Measurements from ENCODE around the gene YBX1.
A peak's percentile ranks its signal among the peaks of the same experiment; 100 is the strongest.

Gene YBX1
- total RNA-seq = 296 to 407 (median 372) reads per million in 3 donors

DNA sequence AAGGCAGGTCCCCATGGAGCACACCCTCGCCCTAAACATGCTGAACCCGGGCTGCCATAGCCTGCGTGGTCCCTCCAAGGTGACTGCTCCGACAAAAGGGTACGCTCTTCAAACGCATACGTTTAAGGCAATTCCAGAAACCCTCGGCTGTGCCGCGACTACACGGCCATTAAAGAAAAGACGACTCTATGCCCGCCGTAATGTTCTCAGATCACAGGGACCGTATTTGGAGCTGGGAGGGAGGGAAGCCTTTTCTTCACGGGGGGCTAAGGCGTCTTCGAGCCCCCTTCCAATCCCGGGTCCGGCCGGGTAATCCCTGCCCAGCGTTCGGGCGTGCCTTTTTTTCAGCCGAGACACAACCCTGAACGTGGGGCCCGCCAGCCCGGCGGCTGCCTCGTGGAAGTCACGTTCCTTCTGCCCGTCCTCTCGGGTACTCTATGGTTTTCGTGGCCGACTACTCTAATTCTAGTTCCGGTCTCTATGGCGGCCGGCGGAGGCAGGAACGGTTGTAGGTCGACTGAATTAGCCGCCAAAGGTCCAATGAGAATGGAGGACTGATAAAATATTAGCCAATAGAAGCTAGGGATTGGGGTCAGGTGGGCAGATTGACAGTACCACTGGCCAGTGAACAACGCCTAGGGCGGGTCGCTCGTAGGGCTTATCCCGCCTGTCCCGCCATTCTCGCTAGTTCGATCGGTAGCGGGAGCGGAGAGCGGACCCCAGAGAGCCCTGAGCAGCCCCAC lies at the start of gene YBX1:
Gene YBX1, plus strand, starts transcription at position 678 of the 743 bp plus-strand sequence. CDS start 148 bp downstream, outside the sequence.
- Histone ChIP-seq H3K27me3 (replicated peaks; ENCODE audit: control insufficient read depth, insufficient read depth, low read length, poor library complexity, severe bottlenecking) (no peaks in the 10 kb centered on the region), H3K9me3 (ENCODE audit: control insufficient read depth, low read length) (no peaks in the 10 kb centered on the region), H3K27ac (ENCODE audit: insufficient read depth, low read length, poor library complexity, severe bottlenecking) (peak within 1 kb of the TSS; percentile 87), H3K4me3 (ENCODE audit: insufficient read depth, low read depth, low read length, poor library complexity, severe bottlenecking) (peak within 1 kb of the TSS; percentile 78), H3K4me1 (ENCODE audit: control insufficient read depth, insufficient read depth, low read length, poor library complexity, severe bottlenecking) (peaks cover 29% of the 10 kb centered on the region), H3K36me3 (ENCODE audit: control insufficient read depth, insufficient read depth, low read length) (no peaks in the 10 kb centered on the region)
- peak; percentile 85 to 95 (median 92) for DNase-seq

DNA sequence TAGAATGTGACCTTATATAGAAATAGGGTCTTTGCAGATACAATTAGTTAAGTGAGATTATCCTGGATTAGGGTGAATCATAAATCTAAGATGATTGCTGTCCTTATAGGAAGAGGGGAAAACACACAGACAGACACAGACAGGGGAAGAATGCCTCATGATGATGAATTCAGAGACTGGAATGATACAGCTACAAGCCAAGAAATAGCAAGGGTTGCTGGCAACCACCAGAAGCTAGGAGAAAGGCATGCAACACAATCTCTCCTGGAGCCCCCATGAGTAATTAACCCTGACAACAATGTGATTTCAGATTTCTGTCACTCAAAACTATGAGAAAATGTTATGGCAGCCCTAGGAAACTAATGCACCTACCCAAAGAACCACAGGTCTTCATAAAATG lies 43.1 kb upstream of the YBX1 start:
- Histone ChIP-seq H3K27ac (ENCODE audit: insufficient read depth, low read length, poor library complexity, severe bottlenecking) (no peak overlapping the region), H3K27me3 (replicated peaks; ENCODE audit: control insufficient read depth, insufficient read depth, low read length, poor library complexity, severe bottlenecking) (no peaks in the 10 kb centered on the region), H3K4me3 (ENCODE audit: insufficient read depth, low read depth, low read length, poor library complexity, severe bottlenecking) (no peak overlapping the region), H3K9me3 (ENCODE audit: control insufficient read depth, low read length) (no peaks in the 10 kb centered on the region), H3K36me3 (ENCODE audit: control insufficient read depth, insufficient read depth, low read length) (no peaks in the 10 kb centered on the region), H3K4me1 (ENCODE audit: control insufficient read depth, insufficient read depth, low read length, poor library complexity, severe bottlenecking) (no peaks in the 10 kb centered on the region)
- no peak for DNase-seq

DNA sequence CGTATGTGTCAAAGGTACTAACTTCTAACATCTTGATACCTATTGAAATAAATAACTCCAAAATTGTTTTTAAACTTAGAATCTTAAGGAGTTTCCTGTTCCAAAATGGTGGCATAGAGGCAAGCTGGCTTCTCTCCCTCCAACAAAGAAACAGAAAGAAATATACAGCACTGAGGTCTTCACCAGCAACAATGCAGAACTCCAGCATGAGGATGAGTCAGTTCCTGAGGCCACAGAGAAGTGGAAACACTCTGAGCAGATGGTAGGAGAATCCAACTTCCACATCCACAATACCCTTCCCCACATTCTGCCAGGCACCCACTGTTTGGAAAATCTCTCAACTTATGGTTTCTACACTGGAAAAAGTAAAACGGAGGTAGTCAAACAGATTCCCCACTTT lies 36.2 kb upstream of the YBX1 start:
- no peak overlapping the region for H3K4me3 ChIP-seq (ENCODE audit: insufficient read depth, low read depth, low read length, poor library complexity, severe bottlenecking)
- H3K9me3 ChIP-seq (ENCODE audit: control insufficient read depth, low read length) = no peaks in the 10 kb centered on the region
- no peaks in the 10 kb centered on the region for H3K4me1 ChIP-seq (ENCODE audit: control insufficient read depth, insufficient read depth, low read length, poor library complexity, severe bottlenecking)
- DNase-seq = no peak
- no peaks in the 10 kb centered on the region for H3K27me3 ChIP-seq (replicated peaks; ENCODE audit: control insufficient read depth, insufficient read depth, low read length, poor library complexity, severe bottlenecking)
- H3K27ac ChIP-seq (ENCODE audit: insufficient read depth, low read length, poor library complexity, severe bottlenecking) = no peak overlapping the region
- H3K36me3 ChIP-seq (ENCODE audit: control insufficient read depth, insufficient read depth, low read length) = no peaks in the 10 kb centered on the region

DNA sequence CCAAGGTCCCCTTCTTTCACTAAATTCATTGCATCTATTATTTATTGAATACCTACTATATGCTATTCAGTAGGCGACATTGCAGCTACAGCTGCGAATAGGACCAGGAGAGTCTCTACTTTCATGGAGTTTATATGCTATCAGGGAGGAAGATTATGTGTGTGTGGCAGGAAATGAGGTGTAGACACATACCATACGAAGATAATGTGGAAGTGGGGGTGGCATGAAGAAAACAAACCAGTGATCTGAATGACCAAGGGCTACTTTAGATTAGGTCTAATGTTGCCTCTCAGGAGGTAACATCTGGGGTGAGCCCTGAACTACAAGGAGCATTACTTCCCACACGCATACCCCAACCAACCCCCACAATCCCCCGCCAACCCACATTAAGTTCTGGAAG lies 25.0 kb upstream of the YBX1 start:
- Histone ChIP-seq H3K27me3 (replicated peaks; ENCODE audit: control insufficient read depth, insufficient read depth, low read length, poor library complexity, severe bottlenecking) (no peaks in the 10 kb centered on the region), H3K4me1 (ENCODE audit: control insufficient read depth, insufficient read depth, low read length, poor library complexity, severe bottlenecking) (peaks cover 18% of the 10 kb centered on the region), H3K27ac (ENCODE audit: insufficient read depth, low read length, poor library complexity, severe bottlenecking) (peak overlapping the region; percentile 41), H3K9me3 (ENCODE audit: control insufficient read depth, low read length) (no peaks in the 10 kb centered on the region), H3K4me3 (ENCODE audit: insufficient read depth, low read depth, low read length, poor library complexity, severe bottlenecking) (no peak overlapping the region), H3K36me3 (ENCODE audit: control insufficient read depth, insufficient read depth, low read length) (no peaks in the 10 kb centered on the region)
- DNase-seq = no peak

DNA sequence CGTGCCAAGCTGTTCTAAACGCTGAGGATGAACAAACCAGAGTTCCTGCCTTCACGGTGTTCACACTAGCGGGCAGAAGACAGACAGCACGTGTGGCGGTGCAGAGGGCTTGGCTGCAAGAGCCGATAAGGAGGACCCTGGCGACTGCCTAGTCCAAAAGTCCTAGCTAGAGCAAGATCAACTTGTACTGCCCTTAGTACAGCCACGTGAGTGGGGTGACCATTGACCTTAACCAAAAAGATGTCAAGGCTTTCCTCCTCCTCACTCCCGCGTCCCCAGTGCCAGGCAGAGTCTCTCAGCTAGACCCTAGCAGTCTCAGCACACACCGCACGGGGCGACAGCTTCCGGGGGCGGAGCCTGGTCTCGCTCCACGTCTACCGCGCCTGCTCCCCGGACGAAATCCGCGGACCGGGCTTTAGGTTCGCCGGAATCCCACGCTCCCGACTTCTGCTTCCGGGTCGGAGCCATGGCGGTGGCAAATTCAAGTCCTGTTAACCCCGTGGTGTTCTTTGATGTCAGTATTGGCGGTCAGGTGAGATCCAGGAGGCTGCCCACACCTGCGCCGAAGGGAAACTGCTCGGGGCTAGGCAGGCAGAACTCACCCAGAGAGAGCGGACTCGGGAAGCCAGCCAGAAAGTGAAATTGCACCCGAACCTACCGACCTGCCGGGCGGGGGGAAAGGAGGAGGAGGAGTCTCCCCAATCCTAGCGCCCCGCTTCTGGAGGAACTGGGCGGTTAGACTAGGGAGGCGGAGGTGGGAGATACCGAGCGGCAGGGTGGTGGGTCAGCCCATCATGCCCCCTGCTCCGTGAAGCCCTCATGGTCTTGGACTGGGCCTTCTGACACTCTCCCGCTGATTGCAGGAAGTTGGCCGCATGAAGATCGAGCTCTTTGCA lies 24.0 kb upstream of the YBX1 start, which contains the start of gene PPIH:
Gene PPIH, plus strand, starts transcription at position 443 of the 896 bp plus-strand sequence. Its CDS starts 24 bp downstream, at position 467.
- no peaks in the 10 kb centered on the region for H3K27me3 ChIP-seq (replicated peaks; ENCODE audit: control insufficient read depth, insufficient read depth, low read length, poor library complexity, severe bottlenecking)
- H3K27ac ChIP-seq (ENCODE audit: insufficient read depth, low read length, poor library complexity, severe bottlenecking) = peak within 1 kb of the TSS; percentile 74
- H3K4me1 ChIP-seq (ENCODE audit: control insufficient read depth, insufficient read depth, low read length, poor library complexity, severe bottlenecking) = peaks cover 18% of the 10 kb centered on the region
- peak within 1 kb of the TSS; percentile 64 for H3K4me3 ChIP-seq (ENCODE audit: insufficient read depth, low read depth, low read length, poor library complexity, severe bottlenecking)
- no peaks in the 10 kb centered on the region for H3K36me3 ChIP-seq (ENCODE audit: control insufficient read depth, insufficient read depth, low read length)
- peak; percentile 85 to 92 (median 90) for DNase-seq
- no peaks in the 10 kb centered on the region for H3K9me3 ChIP-seq (ENCODE audit: control insufficient read depth, low read length)

DNA sequence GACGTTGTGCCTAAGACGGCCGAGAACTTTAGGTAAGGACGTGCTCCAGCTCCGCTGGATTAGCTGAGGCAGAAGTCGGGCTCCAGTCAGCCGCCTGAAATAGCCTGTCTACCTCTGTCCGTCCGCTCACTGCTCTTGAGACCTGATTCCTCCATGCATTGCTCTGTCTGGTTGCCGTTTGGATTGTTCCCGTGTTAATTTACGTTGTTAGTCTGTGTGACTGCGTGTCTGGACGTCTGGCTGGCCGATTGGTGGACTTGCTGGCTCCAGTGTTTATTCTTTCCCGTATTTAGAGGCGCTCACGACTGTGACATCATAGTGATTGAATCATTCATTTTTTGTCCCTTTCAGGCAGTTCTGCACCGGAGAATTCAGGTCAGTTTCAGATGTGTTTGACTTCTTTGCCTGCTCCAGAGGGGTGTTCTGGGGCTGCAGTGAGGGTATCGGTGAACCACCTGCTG lies 23.3 kb upstream of the YBX1 start:
- peak overlapping the region; percentile 64 for H3K4me3 ChIP-seq (ENCODE audit: insufficient read depth, low read depth, low read length, poor library complexity, severe bottlenecking)
- H3K27ac ChIP-seq (ENCODE audit: insufficient read depth, low read length, poor library complexity, severe bottlenecking) = peak overlapping the region; percentile 74
- H3K9me3 ChIP-seq (ENCODE audit: control insufficient read depth, low read length) = no peaks in the 10 kb centered on the region
- H3K4me1 ChIP-seq (ENCODE audit: control insufficient read depth, insufficient read depth, low read length, poor library complexity, severe bottlenecking) = peaks cover 18% of the 10 kb centered on the region
- no peaks in the 10 kb centered on the region for H3K27me3 ChIP-seq (replicated peaks; ENCODE audit: control insufficient read depth, insufficient read depth, low read length, poor library complexity, severe bottlenecking)
- no peak for DNase-seq
- peaks cover 3% of the 10 kb centered on the region for H3K36me3 ChIP-seq (ENCODE audit: control insufficient read depth, insufficient read depth, low read length)

DNA sequence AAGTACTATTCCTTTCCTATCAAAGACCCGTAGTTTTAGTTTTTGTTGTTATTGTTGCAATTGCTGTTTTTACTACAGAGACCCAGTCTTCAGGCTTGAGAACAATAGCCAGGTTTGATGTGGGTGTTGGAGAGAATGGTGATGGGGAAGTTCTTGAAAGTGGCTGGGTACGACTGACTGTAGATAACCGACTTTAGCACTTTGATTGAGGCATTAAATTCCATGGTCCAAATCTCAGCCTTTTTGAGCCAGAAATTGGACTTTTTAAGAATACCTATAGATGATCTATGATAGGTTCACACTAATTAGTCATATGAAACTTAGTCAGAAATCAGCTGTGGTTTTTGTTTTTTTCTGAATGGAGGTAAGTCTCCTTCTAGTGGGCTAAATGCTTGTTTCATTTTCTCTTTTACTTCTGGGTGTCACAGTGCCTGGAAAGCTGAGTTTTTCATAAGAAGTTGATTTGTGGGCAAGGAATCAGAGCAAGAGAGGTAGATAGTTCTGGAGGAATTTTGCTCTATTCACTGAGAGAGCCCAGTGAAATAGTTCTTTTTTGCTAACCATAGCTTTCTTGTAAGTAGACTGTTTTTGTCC lies 21.2 kb upstream of the YBX1 start:
- Histone ChIP-seq H3K4me3 (ENCODE audit: insufficient read depth, low read depth, low read length, poor library complexity, severe bottlenecking) (no peak overlapping the region), H3K27ac (ENCODE audit: insufficient read depth, low read length, poor library complexity, severe bottlenecking) (no peak overlapping the region), H3K36me3 (ENCODE audit: control insufficient read depth, insufficient read depth, low read length) (peaks cover 21% of the 10 kb centered on the region), H3K4me1 (ENCODE audit: control insufficient read depth, insufficient read depth, low read length, poor library complexity, severe bottlenecking) (peaks cover 18% of the 10 kb centered on the region), H3K27me3 (replicated peaks; ENCODE audit: control insufficient read depth, insufficient read depth, low read length, poor library complexity, severe bottlenecking) (no peaks in the 10 kb centered on the region), H3K9me3 (ENCODE audit: control insufficient read depth, low read length) (no peaks in the 10 kb centered on the region)
- DNase-seq = no peak

DNA sequence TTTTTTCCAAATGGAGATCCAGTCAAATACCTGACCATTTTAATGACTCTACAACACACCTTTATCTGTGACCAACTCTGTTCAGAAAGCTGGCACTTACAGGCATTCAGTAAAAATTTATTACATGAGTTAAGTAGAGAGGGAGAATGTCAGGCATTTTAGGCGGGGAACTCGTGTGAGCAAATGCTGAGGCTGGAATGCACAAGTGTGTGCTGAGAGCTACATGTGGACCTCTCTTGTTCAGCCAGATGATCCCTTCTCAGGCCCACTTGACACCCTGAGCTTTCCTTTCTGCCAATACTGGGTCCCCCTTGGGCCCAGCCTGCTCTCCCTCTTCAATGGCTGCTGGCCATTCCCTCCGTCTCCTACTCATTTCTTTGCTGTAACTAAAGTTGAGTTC lies 12.3 kb upstream of the YBX1 start:
- DNase-seq = no peak
- Histone ChIP-seq H3K4me1 (ENCODE audit: control insufficient read depth, insufficient read depth, low read length, poor library complexity, severe bottlenecking) (no peaks in the 10 kb centered on the region), H3K4me3 (ENCODE audit: insufficient read depth, low read depth, low read length, poor library complexity, severe bottlenecking) (no peak overlapping the region), H3K36me3 (ENCODE audit: control insufficient read depth, insufficient read depth, low read length) (peaks cover 54% of the 10 kb centered on the region), H3K27ac (ENCODE audit: insufficient read depth, low read length, poor library complexity, severe bottlenecking) (no peak overlapping the region), H3K9me3 (ENCODE audit: control insufficient read depth, low read length) (no peaks in the 10 kb centered on the region), H3K27me3 (replicated peaks; ENCODE audit: control insufficient read depth, insufficient read depth, low read length, poor library complexity, severe bottlenecking) (no peaks in the 10 kb centered on the region)

DNA sequence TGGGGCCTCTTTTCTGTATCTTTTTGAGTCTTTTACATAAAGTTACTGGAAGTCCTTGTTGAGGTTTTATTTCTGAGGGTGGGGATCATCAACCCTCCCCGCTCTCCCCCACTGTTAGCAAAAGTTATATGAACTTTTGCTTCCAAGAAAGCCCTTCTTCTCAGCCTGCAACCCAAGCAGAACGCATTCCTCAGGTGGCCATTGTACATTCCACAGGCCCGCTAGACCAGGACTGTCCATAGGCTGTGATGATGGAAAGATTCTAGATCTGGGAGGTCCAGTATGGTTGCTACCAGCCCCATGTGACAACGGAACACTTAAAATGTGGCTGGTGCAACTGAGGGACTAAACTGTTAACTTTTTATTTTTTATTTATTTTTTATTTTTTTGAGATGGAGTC lies 11.8 kb upstream of the YBX1 start:
- Histone ChIP-seq H3K36me3 (ENCODE audit: control insufficient read depth, insufficient read depth, low read length) (peaks cover 56% of the 10 kb centered on the region), H3K4me3 (ENCODE audit: insufficient read depth, low read depth, low read length, poor library complexity, severe bottlenecking) (no peak overlapping the region), H3K4me1 (ENCODE audit: control insufficient read depth, insufficient read depth, low read length, poor library complexity, severe bottlenecking) (no peaks in the 10 kb centered on the region), H3K27me3 (replicated peaks; ENCODE audit: control insufficient read depth, insufficient read depth, low read length, poor library complexity, severe bottlenecking) (no peaks in the 10 kb centered on the region), H3K9me3 (ENCODE audit: control insufficient read depth, low read length) (no peaks in the 10 kb centered on the region), H3K27ac (ENCODE audit: insufficient read depth, low read length, poor library complexity, severe bottlenecking) (no peak overlapping the region)
- no peak for DNase-seq

Data from effector memory CD4-positive, alpha-beta T cell (primary cell).